ENCODE data around the gene WDR74.
A peak's percentile ranks its signal among the peaks of the same experiment; 100 is the strongest.
"Not testable (repeated sequence)": the region's sequence is repeated elsewhere in the genome, so short reads cannot be mapped to it uniquely, and the experiment has no call there.

Gene WDR74

DNA sequence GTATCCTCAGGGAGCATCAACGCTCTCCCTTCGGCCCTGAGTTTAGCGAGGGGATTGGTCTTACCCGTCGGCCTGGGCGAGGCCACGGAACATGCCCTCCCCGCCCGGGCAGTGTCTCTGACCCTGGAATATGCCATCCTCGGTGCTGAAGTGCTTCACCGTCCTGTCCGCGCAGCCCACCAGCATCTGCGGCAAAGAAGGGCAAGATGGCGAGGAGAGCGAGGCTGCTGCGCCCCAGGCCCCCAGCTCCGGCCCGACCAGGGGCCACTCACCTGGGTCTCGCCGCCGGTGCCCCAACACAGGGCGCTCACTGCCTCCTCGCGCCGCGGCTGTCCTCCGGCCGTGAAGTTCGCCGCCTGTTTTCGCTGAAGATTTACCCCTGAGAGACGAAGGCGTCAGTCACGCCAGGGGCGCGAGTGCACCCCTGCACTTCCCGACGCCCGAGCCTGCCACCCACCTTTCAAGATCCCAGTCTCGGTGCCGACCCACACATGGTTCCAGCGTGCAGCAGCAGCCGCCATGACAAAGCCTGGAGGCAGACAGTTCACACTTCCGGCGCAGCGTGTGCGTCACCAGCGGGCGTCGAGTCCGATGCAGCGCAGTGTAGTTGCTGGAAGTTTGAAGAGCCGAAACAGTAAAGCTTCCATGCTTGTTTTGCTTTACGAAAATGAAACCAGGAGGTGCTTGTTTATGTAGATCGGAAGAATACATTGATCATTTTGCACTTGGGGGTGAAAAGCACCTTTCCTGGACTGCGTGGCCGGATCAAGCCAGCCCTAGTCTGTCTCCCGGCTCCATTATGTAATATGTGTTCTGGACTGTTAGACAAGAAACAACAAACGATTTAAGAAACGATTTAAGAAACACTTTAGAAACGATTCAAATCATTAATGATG, at the start of gene WDR74:
Gene WDR74 (minus strand): TSS at position 541 of the 896 bp plus-strand sequence. CDS start 20 bp downstream, at position 521.
- DNase-seq (ENCODE audit: low read depth, low spot score): peak; percentile 93

DNA sequence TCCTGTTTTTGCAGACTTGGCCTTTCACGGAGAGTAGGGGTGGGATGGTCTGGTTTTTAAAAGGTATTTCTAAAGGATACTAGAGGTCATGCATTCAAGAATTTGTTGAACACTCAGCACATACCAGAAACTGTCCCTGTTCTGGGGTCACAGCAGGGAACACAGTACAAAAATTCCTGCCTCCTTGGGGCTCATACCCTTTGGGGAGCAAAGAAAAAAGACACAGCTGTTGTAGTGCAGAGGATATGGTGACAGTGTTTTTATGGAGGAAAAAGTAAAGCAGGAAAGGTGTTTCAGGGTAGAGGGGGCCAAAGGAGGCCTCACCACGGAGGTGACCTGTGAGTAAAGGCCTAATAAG, 49.7 kb upstream of the WDR74 start:
- DNase-seq (ENCODE audit: low read depth, low spot score): no peak

DNA sequence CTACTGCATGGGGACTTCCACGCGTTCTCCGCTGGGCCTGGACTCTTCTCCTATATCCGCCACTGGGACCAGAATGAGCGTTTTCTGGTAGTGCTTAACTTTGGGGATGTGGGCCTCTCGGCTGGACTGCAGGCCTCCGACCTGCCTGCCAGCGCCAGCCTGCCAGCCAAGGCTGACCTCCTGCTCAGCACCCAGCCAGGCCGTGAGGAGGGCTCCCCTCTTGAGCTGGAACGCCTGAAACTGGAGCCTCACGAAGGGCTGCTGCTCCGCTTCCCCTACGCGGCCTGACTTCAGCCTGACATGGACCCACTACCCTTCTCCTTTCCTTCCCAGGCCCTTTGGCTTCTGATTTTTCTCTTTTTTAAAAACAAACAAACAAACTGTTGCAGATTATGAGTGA, 49.0 kb upstream of the WDR74 start:
- DNase-seq (ENCODE audit: low read depth, low spot score): no peak

DNA sequence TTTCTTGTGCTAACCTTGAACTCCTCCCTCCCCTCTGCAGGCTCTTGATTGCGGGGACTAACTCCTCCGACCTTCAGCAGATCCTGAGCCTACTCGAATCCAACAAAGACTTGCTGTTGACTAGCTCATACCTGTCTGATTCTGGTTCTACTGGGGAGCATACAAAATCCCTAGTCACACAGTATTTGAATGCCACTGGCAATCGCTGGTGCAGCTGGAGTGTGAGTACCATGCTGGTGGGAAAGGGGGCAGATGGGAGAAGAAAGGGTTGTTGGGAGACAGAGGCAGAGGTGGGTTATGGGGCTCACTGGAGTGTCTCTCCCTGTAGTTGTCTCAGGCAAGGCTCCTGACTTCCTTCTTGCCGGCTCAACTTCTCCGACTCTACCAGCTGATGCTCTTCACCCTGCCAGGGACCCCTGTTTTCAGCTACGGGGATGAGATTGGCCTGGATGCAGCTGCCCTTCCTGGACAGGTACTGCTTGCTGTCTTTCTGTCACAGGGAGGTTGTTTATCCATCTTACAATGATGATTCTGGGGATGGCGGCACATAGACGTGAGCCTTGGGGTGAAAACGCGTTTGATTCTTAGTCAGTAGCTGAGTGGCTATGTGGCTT, 45.9 kb upstream of the WDR74 start:
- no peak for DNase-seq (ENCODE audit: low read depth, low spot score)

DNA sequence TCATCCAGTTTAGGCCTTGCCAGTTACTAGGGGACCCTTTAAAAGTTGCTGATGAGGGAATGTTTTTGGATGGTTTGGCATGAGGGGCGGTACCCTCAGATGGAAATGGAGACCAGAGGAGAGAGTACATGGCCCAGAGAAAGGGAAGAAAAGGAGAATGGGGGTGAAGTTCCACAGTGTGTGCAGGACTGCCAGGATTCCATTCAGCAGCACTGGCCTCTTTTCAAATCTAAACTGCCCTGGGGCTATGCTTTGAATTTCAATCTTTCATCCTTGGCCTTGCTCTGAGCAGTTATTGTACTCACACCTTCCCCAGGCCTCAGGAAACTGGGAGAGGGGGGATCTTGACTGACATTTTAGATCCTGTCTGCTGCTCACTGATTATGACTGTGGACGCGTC, 44.3 kb upstream of the WDR74 start:
- peak; percentile 40 for DNase-seq (ENCODE audit: low read depth, low spot score)

DNA sequence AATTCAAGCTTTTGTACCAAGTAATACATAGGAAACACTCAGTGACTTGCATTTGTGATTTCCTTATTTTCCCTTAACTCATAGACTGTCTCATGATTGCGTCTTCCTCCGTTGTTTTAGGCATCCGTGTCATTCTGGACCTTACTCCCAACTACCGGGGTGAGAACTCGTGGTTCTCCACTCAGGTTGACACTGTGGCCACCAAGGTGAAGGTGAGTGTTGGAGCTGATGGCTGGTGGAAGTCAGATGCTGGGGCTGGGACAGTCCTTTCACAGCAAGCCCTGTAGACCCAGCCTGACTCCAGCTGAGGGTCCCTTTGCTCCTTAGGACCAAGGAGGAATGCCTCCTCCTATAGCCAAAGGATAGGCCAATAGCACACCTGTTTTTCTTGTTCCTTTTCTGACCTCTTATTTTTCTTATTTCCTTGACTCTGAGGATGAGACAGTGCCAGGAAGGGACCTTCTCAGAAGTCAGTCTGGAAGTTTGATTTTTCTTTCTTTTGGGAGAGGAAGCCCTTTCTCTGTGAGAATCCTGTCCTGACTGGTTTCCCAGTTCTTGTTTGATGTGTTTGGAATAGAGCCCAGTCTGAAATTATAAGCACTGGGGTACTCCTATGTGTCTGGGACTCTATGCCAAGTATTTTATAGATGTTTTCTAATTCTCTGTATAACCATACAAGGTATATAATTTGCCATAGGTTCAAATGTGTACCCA, 43.6 kb upstream of the WDR74 start:
- DNase-seq (ENCODE audit: low read depth, low spot score): no peak

DNA sequence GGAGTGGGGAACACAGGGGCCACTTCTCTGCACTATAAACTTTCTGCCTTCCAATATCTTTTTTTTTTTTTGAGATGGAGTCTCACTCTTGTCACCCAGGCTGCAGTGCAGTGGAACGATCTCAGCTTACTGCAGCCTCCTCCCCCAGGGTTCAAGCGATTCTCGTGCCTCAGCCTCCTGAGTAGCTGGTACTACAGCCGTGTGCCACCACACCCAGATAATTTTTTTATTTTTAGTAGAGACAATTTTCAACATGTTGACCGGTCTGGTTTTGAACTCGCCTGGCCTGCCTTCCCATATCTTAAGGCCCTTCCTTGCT, 43.0 kb upstream of the WDR74 start:
- DNase-seq (ENCODE audit: low read depth, low spot score): no peak

DNA sequence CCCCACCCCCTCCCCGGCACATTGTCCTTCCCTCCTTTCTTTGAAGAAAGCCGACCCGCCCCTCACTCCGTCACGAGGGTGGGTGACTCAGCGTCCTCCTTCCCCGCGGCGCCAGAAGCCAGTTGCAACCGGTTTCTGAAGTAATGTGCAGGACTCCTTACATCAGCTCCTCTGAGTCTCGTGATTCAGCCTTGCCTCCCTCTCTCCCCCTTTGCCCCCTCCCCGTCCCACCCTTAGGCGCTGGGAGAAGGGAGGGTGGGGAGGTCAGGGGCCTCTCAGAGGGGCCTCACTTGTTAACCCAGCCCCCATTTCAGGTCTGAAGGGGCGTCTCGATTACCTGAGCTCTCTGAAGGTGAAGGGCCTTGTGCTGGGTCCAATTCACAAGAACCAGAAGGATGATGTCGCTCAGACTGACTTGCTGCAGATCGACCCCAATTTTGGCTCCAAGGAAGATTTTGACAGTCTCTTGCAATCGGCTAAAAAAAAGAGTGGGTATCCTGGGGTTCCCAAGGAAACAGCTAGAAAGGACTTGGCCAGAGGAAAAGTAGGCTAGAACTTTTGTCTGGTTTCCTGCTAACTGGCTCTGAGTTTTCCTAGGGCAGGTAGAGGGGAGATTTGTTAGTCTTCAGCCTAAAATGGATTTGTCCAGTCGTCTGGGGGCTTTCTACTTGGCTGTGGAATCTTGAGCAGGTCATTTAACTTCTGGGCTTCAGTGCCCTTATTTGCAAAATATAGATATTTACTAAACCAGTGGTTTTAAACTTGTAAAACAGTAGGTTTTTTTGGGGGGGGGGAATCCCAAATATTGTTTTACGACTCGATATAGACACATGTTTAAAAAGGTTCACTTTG, 42.4 kb upstream of the WDR74 start:
- no peak for DNase-seq (ENCODE audit: low read depth, low spot score)

DNA sequence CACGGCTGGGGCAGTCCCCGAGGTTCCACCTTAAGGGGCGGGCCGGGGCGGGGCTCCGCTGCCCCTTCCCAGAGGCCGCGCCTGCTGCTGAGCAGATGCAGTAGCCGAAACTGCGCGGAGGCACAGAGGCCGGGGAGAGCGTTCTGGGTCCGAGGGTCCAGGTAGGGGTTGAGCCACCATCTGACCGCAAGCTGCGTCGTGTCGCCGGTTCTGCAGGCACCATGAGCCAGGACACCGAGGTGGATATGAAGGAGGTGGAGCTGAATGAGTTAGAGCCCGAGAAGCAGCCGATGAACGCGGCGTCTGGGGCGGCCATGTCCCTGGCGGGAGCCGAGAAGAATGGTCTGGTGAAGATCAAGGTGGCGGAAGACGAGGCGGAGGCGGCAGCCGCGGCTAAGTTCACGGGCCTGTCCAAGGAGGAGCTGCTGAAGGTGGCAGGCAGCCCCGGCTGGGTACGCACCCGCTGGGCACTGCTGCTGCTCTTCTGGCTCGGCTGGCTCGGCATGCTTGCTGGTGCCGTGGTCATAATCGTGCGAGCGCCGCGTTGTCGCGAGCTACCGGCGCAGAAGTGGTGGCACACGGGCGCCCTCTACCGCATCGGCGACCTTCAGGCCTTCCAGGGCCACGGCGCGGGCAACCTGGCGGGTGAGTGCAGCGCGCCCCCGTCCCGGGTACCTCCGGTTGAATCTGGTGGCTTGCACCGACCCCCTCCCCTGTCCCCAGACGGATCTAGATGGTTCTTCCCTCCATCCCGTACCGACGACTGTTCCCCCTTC, 41.6 kb upstream of the WDR74 start, which contains the start of gene SLC3A2:
Gene SLC3A2 (plus strand): TSS at position 94 of the 776 bp plus-strand sequence. CDS start 128 bp downstream, at position 222.
- DNase-seq (ENCODE audit: low read depth, low spot score): peak; percentile 98

DNA sequence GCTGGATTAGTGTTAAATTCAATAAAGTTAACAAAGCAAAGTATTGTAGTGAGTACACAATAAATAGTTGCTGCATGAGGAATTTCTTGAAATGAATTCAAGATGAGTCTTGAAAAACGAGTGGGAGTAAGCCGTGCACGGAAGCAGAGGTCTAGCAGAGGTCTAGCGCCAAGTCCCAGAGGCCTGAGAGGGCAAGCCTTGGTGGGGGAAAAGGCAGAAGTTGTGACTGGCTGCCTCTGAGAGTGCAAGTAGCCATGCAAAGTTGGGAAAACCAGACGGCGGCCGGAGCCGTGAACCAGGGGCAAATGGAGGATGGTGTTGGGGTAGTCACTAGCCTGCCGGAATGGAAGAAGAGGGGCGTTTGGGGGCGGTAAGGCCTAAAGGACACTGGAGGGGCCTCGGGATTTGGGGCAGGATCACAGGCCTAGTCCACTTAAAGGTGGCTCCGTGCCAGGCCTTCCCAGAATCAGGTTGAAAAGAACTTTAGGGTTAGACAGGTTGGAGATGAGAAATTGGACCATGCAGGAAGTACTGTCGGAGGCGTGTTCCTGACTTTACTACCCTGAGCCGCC, 40.9 kb upstream of the WDR74 start:
- no peak for DNase-seq (ENCODE audit: low read depth, low spot score)

DNA sequence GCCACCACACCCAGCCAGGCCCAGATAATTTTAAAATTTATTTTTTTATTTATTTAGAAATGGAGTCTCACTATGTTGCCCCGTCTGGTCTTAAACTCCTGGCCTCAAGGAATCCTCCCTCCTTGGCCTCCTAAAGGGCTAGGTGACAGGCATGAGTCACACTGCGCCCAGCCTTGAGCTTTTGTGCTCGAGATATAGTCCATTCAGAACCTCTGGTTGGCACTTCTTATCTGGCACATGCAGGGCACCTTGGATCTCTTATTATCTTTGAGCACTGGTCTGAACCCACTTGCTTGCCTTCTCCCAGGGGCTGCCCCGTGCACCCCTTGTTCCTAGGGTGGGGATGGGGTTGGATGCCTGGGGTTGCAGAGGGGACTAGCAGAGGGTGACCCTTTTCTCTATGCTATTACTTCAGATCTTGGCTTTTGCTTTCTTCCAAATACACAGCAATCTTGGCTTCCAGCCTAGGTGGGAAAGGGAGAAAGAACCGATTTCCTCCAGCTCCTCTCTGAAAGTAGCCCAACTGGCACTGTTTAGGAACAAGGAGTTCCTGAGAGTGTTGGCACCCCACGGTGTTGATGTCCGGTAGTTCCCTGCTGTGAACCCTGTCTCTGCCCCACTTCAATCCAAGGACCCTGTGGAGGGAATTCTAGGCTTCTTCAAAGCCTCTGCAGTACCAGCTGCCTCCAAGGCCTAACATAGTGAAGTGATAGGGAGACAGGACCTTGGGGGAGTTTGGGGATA, 40.0 kb upstream of the WDR74 start:
- no peak for DNase-seq (ENCODE audit: low read depth, low spot score)

DNA sequence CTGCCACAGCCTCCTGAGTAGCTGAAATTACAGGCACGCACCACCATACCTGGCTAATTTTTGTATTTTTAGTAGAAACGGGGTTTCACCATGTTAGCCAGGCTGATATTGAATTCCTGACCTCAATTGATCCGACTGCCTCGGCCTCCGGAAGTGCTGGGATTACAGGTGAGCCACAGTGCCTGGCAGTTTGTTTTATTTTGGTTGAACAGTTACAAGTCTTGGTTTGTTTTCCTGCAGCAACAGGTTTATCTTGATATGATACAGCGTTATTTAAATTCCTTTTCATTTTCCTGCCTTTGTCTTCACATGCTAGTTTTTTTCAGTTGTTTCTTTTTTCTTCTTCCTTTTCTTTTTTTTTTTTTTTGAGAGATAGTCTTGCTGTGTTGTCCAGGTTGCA, 37.3 kb upstream of the WDR74 start:
- DNase-seq (ENCODE audit: low read depth, low spot score): no peak

DNA sequence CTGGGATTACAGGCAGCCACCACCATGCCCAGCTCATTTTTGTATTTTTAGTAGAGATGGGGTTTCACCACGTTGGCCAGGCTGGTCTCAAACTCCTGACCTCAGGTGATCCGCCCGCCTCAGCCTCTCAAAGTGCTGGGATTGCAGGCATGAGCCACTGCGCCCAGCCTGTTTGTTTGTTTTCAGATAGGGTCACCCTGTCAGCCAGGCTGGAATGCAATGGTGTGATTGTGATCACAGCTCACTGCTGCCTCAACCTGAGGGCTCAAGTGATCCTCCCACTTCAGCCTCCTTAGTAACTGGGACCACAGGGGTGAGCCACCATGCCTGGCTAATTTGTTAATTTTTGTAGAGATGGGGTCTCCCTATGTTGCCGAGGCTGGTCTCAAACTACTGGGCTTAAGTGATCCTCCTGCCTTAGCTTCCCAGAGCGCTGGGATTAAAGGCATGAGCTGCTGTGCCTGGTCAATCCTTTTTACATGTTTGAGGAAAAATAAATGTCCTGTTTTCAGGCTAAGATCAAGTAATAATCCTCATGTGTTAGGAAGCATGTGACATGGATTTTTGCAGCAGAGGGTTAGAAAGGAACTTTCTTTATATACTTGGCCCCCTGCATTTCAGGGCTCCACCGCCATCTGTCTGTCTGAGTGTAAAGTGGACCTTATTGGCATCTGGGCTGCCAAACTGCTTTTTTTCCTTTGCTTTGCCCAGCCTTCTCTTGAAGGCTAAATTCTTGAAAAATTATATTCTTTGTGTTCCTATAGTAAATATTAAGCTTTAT, 36.5 kb upstream of the WDR74 start:
- peak; percentile 63 for DNase-seq (ENCODE audit: low read depth, low spot score)

DNA sequence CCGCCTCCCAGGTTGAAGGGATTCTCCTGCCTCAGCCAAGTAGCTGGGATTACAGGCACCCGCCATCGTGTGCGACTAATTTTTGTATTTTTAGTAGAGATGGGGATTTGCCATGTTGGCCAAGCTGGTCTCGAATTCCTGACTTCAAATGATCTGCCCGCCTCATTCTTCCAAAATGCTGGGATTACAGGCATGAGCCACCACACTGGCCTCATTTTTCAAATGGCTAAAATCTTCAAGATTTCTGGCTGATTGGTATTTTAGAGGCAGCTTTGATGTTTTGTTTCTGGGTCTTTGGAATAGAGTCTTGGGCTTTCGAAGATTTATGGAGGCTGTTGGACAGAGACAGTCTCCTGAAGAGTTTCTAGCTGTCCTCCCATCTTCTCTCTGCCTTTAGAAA, 35.5 kb upstream of the WDR74 start:
- no peak for DNase-seq (ENCODE audit: low read depth, low spot score)

DNA sequence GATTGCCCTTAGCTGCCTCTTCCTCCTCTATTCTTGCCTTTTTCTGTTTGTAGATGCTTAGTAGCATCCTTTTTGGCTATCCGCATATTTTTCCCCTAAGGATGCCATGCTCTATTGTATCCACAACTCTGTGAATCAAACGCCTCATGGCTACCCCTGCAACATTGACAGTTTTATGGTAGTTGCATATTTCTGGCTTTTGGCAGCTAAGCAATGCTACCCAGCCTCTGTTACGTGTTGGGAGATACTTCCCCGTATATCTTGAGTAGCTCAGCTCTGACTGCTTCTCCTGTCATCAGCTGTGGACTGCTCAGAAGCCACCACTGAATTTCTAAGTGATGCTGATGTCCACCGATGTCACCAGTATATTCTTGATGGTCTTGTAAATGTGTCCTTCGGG, 26.2 kb upstream of the WDR74 start:
- no peak for DNase-seq (ENCODE audit: low read depth, low spot score)

DNA sequence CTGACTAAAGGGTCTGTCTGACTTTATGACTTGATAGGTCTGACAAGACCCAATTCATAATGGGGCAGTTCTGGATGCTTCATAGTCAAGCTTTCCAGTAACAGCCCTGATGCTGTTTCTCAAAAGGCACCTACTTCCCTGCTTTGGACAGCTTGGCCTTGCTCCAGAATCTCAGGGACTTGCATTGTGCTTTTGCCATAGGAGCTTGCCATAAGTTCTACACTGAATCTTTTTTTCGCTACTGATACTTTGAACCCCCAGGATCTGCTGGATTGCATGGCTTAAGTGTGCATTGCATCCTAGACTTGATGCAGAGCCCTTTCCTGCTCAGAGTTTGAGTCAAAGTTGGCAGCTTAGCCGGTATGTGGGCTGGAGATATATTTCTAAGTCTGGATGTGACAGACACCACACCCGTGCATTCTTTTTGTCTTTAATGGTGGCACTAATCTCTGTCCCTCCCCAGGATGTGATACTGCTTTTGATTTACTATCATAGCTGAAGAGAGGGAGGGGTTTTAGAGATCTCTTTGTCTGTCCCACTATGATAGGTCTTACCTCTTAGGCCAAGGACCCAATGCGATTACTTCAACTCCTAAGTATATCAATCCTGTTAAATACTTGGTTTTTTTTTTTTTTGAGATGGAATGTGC, 24.4 kb upstream of the WDR74 start:
- DNase-seq (ENCODE audit: low read depth, low spot score): no peak

DNA sequence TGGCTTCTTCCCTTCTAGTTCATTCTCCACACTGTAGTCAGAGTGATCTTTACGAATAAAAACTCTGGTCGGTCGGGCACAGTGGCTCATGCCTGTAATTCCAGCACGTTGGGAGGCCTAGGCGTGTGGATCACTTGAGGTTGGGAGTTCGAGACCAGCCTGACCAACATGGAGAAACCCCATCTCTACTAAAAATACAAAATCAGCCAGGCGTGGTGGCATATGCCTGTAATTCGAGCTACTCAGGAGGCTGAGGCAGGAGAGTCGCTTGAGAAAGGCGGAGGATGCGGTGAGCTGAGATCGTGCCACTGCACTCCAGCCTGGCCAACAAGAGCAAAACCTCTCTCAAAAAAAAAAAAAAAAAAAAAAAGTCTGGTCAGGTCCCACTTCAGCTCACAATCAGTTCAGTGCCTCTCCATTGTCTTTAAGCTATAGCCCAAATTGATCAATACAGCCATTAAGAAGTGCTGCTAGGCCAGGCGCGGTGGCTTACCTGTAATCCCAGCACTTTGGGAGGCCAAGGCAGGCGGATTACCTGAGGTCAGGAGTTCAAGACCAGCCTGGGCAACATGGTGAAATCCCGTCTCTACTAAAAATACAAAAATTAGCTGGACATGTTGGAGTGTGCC, 22.3 kb upstream of the WDR74 start:
- DNase-seq (ENCODE audit: low read depth, low spot score): not testable (repeated sequence)
